OCI-LY1 (cell line): ENCODE measurements around the gene SELENOH.

ENCODE experiments used
- EZH2 ChIP-seq: fragments of 200-600 bp; sonication (generic), shearing (Covaris generic); IDR thresholded peaks from 2 replicates; pipeline ENCODE4 v1.8.0; 2017; ENCODE audit warnings: borderline replicate concordance, mixed run types, mild to moderate bottlenecking, antibody characterized with exemption, low read length, moderate library complexity, mixed read lengths
- TF ChIP-seq, protein P1 (sequence below): fragments of 200-600 bp; sonication (generic), shearing (Covaris generic); IDR thresholded peaks from 2 replicates; pipeline ENCODE4 v1.5.1; 2017; ENCODE audit warnings: mild to moderate bottlenecking, antibody characterized with exemption, low read length, moderate library complexity, mixed read lengths

DNA sequence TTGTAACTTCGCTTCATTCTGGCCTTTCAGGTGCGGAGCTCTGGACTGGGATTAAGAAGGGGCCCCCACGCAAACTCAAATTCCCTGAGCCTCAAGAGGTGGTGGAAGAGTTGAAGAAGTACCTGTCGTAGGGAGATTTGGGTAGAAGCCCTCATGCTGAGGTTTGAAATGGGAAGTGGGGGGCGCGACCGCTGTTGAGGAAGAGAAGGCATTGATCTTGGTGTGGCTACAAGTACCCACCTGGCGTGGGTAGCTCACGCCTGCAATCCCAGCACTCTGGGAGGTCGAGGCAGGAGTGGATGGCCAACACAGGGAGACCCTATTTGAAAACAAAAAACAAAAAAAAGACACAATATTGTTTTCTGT is 779 bp downstream of the SELENOH start:
- TF ChIP-seq, protein P1, sequence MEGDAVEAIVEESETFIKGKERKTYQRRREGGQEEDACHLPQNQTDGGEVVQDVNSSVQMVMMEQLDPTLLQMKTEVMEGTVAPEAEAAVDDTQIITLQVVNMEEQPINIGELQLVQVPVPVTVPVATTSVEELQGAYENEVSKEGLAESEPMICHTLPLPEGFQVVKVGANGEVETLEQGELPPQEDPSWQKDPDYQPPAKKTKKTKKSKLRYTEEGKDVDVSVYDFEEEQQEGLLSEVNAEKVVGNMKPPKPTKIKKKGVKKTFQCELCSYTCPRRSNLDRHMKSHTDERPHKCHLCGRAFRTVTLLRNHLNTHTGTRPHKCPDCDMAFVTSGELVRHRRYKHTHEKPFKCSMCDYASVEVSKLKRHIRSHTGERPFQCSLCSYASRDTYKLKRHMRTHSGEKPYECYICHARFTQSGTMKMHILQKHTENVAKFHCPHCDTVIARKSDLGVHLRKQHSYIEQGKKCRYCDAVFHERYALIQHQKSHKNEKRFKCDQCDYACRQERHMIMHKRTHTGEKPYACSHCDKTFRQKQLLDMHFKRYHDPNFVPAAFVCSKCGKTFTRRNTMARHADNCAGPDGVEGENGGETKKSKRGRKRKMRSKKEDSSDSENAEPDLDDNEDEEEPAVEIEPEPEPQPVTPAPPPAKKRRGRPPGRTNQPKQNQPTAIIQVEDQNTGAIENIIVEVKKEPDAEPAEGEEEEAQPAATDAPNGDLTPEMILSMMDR = no peak
- no peak for TF ChIP-seq EZH2
